ENCODE results near the gene BIN1.
"Not testable (repeated sequence)": the region's sequence is repeated elsewhere in the genome, so short reads cannot be mapped to it uniquely, and the experiment has no call there.

BIN1 gene

GRCh38 chr2:127130421-127130820 is 23.5 kb upstream of the BIN1 start:
- no peak for DNase-seq

DNA sequence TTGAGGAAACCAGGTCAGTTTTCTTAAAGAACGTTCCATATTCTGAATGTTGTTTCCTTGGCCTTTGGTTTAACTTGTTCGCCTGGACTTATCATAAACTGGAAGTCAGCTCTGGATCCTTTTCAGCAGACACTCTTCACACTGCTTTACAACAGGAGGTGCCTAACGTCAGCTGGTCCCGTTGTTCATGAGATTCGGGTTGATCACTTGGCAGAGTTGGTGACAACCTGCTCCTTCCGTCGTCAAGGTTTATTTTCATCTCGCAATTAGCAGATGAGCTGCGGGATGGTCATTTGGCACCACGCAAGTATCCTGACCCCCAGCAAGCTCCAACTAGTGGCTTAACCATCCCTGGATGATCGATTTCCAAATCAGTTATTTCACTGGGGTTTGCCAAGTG is 23.0 kb upstream of the BIN1 start:
- DNase-seq = no peak

- DNase-seq = no peak
Measured at GRCh38 chr2:127128445-127128904, 21.5 kb upstream of the BIN1 start.

GRCh38 chr2:127125821-127126220 is 18.9 kb upstream of the BIN1 start:
- no peak for DNase-seq

DNA sequence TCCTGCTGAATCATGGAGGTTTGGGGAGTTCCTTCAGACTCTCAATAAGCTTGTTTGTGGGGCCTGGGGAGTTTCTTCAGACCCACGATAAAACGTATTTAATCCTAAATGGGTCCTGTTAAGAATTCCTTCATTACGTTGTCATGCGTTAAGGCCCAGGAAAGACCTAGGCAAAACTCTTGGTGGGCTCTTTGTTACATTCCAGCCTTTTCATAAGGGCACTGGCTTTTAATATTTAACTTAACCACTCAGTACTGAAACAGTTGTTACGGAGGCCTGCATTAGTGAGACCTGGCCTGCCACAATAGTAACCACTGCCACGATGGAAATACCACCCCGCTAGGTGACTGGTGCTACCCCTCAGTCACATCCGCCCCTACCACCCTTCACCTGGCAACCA is 17.5 kb upstream of the BIN1 start:
- no peak for DNase-seq

DNA sequence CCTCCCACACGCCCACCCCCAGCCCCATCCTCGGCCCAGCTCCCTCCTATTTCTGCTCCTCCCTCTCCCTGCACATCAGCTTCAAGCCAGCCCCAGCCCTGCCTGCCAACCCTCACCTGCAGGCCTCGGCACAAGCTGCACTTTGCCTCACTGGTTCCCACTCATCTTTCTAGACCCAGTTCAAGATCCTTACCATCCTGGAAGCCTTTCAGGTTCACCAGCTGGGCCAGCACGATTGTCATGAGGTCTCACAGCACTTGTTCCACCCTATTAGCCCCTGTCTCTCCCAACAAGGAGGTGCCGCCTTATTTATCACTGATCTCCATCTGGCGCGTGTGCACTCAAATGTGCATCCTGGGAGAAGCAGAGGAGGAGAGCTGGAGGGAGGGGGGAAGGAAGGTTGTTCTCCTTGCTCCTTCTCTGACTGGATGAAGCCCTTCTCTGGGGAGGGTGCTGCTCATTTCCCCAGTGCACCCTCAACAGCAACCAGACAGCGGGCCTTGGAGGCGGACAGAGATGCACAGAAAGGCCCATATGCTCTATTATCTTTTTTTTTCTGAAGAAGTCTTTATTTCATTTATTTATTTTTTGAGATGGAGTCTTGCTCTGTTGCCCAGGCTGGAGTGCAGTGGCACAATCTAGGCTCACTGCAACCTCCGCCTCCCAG is 15.5 kb upstream of the BIN1 start:
- no peak for DNase-seq

DNA sequence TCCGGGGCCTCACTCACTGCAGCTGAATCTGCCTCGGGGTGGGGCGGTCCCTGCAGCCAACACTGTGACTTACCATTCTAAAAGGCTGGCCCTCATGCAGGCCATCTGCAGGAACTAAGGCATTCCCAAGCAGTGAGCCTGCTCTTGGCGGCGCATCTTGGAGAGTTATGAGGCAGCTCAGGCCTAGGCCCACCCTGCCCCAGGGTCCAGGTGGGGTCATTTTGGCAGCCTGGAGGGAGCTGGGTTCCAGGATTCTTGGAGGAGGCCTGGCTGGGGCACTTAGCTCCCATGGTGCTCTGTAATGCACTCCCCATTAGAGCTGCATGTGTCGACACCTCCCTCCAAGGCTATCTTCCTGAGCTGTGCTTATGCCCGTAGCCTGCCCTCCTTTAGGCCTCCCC is 14.8 kb upstream of the BIN1 start:
- DNase-seq = no peak

DNA sequence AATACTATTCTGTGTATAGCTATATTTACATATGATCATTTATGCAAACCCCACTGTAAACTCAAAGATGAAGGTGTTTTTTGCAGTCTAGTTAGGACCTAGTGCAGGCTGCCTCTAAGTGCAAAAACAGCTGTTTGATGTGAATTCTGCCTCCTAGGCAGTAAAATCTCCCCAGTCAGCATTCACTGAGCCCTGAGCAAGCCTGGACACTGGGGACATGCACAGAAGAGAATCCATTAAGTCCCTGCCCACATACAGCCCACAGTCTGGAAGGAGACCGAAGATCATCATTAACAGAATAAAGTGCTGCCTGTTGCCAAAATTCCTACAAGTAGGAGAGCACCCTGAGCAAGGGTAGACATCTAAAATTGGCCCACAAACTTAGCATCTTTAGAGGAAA is 14.4 kb upstream of the BIN1 start:
- no peak for DNase-seq

DNA sequence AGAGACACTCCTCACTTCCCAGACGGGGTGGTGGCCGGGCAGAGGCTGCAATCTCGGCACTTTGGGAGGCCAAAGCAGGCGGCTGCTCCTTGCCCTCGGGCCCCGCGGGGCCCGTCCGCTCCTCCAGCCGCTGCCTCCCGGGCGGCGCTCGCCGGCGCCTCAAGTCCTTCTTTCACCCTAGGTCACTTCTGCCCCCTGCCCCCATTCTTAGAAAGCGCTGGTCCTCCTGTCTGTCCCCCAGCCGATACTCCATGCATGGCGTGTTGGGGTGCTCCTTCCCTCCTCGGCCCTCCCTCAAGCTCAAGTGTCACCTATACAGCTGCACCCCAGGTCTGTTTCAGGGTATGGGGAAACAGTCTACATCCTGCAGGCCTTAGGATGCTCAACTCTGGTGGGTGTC is 13.5 kb upstream of the BIN1 start:
- not testable (repeated sequence) for DNase-seq

DNA sequence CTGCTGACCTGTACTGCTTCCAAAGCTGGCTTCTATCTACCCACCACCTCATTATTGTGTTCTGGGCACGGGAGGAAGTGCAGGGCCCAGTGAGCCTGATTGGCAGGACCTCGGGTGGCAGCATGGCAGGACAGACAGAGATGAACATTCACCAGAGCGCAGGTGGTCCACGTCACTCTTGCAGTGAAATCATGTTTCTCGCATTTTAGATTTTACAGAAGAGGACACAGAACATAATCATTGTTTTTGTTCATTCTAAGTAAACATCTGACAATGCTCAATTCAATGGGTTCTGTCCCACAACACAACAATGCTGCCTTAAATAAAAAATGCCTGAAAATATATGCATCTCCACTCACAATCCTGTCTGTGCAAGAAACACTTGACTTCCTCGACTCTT is 11.5 kb upstream of the BIN1 start:
- DNase-seq = no peak

DNA sequence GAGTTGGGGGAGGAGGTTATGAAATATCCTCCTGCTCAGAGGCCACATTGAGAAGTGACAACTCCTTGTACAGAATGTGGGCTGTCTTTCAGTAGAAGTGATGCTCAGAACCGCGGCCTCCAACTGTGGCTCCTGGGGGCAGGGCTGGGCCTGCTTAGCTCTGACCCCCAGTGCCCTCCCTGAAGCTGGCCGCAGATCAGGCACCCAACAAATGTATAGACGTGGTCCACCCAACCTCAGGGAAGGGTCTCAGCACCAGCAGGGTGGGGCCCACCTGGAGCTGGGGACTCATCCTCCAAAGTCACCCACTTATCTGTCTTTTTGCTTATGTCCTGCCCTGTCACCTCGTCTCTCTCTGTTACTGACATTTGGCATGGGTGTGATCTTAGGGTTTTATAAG is 11.1 kb upstream of the BIN1 start:
- no peak for DNase-seq

GRCh38 chr2:127117603-127118002 is 10.6 kb upstream of the BIN1 start:
- no peak for DNase-seq

- no peak for DNase-seq
Measured at GRCh38 chr2:127115471-127116199, 8.7 kb upstream of the BIN1 start.

DNA sequence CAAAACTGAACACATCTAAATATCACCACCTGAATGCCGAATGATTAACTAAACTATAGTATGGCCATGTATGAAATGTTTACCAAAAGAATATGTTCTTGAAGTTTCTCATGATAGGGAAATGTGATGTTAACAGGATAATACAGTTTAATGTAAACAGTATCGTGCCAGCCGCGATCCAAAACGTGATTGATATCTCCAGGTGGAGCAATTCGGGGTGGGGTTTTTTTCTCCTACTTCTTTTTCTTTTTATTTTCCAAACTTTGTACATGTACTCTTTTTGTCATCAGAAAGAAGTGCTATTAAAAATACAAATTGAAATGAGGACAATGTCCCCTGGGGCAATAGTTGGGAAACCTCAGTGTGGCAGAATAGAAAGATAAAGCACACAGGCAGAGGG is 4.0 kb upstream of the BIN1 start:
- DNase-seq = no peak

GRCh38 chr2:127108090-127108523 is 1.2 kb upstream of the BIN1 start:
- DNase-seq = no peak

- no peak for DNase-seq
Measured at GRCh38 chr2:127107622-127107999, 657 bp upstream of the BIN1 start.

GRCh38 chr2:127106457-127106990 is 430 bp downstream of the BIN1 start:
- DNase-seq = no peak

DNA sequence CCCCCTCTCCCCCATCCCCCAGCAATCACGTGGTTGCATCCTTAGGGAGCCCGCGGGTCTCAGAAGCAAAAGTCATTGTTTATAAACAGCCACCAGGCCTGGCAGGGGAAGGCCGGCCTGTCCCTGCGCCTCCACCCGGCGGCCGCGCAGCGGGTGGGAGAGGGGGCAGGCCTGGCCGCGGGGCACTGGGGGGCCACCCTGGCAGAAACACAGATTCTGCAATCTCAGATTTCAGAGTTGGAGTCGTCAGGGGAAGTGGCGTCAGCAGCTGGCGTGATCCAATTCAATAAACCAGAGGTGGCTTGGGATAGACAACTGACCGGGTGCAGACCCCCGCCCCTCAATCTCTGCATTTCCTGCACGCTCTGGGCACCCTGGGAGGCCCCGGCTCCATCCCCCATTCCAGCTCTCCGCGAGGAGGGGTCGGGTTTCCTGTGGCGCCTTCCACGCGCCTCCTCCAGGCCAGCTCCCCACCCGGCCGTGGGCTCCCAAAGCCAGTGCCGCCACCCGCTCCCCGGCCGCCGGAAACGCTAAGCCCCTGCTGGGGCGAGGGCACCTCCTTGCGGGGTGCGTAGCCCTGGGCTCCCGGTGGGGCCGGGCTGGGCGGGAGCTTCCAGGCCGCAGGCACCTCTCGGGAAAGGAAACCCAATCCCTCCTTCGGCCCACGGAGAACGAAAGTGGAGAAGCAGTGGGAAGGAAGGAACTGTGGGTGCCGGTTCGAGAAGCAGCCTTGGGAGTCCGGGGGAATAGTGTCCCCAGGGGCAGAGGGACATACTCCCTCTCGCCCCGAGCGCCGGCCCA is 1.1 kb downstream of the BIN1 start:
- DNase-seq = no peak

- DNase-seq = no peak
Measured at GRCh38 chr2:127104881-127105655, 1.9 kb downstream of the BIN1 start.

- no peak for DNase-seq
Measured at GRCh38 chr2:127104166-127104660, 2.7 kb downstream of the BIN1 start.

GRCh38 chr2:127103243-127104165 is 3.5 kb downstream of the BIN1 start:
- no peak for DNase-seq
